Measurements from ENCODE around the gene MCHR1. TPM values are rescaled to one million over a fixed set of nuclear protein-coding genes. Genes with fewer than 3 reads are reported as not detected.
A peak's percentile ranks its signal among the peaks of the same experiment; 100 is the strongest.

The MCHR1 gene
- total RNA-seq, 1 experiment from 2014 or later = 1.0 TPM

DNA sequence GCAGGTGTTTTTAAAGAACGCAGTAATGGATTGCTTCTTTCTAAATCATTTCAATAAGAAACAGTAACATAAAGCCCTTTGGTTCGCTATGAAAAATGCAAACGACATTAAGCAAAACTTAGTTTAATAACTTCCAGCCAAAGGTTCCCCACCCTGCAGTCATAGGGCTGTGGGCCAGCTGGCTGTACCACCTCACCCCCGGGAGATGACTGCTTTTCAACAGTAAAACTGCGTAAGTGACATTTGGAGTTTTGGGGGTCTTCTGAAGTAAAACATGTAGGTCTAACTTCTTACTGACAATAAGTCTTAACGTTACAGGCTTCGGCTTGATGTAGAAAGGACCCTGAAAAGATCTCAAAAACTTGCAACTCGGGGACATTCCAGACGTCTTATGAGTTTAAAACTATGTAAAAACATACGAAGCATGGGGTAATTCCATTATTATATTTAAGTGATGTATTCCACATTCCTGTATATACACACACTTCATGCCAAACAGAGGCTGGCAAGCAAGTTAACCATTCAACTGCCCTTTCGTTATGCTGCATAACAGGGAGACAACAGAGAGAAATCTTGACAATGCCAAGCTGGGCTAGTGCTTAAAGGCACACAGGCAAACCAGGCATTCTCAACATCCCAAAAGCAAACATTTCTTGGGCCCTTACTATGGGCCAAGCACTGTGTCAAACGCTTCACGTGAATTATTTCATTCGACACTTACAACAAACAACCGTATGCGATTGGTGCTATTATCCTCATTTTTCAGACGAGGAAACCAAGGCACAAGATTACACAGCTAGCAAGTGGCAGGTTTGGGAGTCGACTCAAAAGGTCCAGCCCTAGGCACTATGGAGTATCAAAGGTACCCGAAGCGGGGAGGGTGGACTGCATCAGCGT, 44.0 kb upstream of the MCHR1 start (continued):
- no peak for TF ChIP-seq ATF3 (CRISPR knock-in tag; conservative IDR thresholded peaks at IDR 0.05)
- no peak for TF ChIP-seq TEAD1 (CRISPR knock-in tag; IDR thresholded peaks at IDR 0.05)
- TF ChIP-seq, protein P1, sequence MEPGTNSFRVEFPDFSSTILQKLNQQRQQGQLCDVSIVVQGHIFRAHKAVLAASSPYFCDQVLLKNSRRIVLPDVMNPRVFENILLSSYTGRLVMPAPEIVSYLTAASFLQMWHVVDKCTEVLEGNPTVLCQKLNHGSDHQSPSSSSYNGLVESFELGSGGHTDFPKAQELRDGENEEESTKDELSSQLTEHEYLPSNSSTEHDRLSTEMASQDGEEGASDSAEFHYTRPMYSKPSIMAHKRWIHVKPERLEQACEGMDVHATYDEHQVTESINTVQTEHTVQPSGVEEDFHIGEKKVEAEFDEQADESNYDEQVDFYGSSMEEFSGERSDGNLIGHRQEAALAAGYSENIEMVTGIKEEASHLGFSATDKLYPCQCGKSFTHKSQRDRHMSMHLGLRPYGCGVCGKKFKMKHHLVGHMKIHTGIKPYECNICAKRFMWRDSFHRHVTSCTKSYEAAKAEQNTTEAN (CRISPR knock-in tag; IDR thresholded peaks at IDR 0.05) = no peak
- TF ChIP-seq HMGA2 (CRISPR knock-in tag; IDR thresholded peaks at IDR 0.05) = no peak
- TF ChIP-seq GTF2I (CRISPR knock-in tag; conservative IDR thresholded peaks at IDR 0.05) = no peak
- no peak for TF ChIP-seq SMAD3 (CRISPR knock-in tag; IDR thresholded peaks at IDR 0.05; ENCODE audit: borderline replicate concordance)
- no peak for TF ChIP-seq CREB1 (CRISPR knock-in tag; IDR thresholded peaks at IDR 0.05)

DNA sequence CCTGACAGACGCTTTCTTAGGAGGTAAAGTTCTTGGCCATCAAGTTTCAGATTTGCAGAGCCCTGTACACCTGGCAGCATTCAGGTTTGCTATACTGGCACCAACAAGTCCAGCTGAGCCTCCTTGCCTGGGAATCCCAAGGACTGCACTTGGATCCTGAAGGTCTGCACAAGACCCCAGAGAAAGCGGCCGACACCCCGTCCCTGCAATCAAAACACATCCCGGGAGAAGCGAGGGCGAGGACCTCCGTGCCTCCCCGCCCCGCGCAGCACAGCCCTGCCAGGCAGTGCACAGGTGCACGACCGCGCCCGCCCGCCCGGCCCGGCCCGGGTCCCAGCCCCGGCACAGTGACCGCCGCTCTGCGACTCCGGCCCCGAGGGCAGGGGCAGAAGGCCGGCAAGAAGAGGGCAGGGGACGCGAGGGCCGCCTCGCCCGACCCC, 43.3 kb upstream of the MCHR1 start:
- POLR2A ChIA-PET = interaction anchor here (0.6 to 1.1 kb wide), 2 partner anchors 10 to 190 kb away, joined by 3 read pairs; no protein-coding TSS in a partner anchor
- CTCF ChIA-PET = interaction anchor here (1.2 to 2.1 kb wide), 3 partner anchors 111 to 199 kb away, joined by 3 to 12 read pairs (median 7); no protein-coding TSS in a partner anchor
- H3K4me3 Mint-ChIP-seq = peak overlapping the region; percentile 89
- peak; percentile 36 for DNase-seq (ENCODE audit: low spot score)
- ATAC-seq = peak; percentile 7
- no peaks in the 10 kb centered on the region for H3K9me3 Mint-ChIP-seq
- H3K36me3 Mint-ChIP-seq = no peaks in the 10 kb centered on the region
- peaks cover 3% of the 10 kb centered on the region for H3K27me3 Mint-ChIP-seq (ENCODE audit: low read depth)
- H3K27ac Mint-ChIP-seq = no peak overlapping the region
- peaks cover 19% of the 10 kb centered on the region for H3K4me1 Mint-ChIP-seq
- TF ChIP-seq ZNF416 (CRISPR knock-in tag; IDR thresholded peaks at IDR 0.05) (no peak), ZNF219 (CRISPR knock-in tag; IDR thresholded peaks at IDR 0.05; ENCODE audit: borderline replicate concordance) (no peak), SP1 (CRISPR knock-in tag; conservative IDR thresholded peaks at IDR 0.05) (no peak), NR2C2 (CRISPR knock-in tag; IDR thresholded peaks at IDR 0.05) (no peak), FOXP1 (CRISPR knock-in tag; IDR thresholded peaks at IDR 0.05; ENCODE audit: borderline replicate concordance) (0 out of 2 replicates have a peak, but pooled peaks have one; percentile 12), GTF2I (CRISPR knock-in tag; conservative IDR thresholded peaks at IDR 0.05) (no peak), KAT7 (CRISPR knock-in tag; IDR thresholded peaks at IDR 0.05; ENCODE audit: borderline replicate concordance) (0 out of 2 replicates have a peak, but pooled peaks have one; percentile 50), PRDM15 (CRISPR knock-in tag; IDR thresholded peaks at IDR 0.05) (no peak), ATF2 (CRISPR knock-in tag; IDR thresholded peaks at IDR 0.05; ENCODE audit: borderline replicate concordance, low read depth) (no peak), STAT6 (CRISPR knock-in tag; conservative IDR thresholded peaks at IDR 0.05; ENCODE audit: low read depth) (no peak), RELA (CRISPR knock-in tag; IDR thresholded peaks at IDR 0.05; ENCODE audit: borderline replicate concordance) (no peak), CREB1 (CRISPR knock-in tag; IDR thresholded peaks at IDR 0.05) (no peak), MAX (CRISPR knock-in tag; IDR thresholded peaks at IDR 0.05) (no peak), ELF4 (CRISPR knock-in tag; IDR thresholded peaks at IDR 0.05; ENCODE audit: low read depth) (peak; percentile 18; the same call in 1 of the 2 replicates), JUN (CRISPR knock-in tag; IDR thresholded peaks at IDR 0.05) (no peak), E2F5 (CRISPR knock-in tag; IDR thresholded peaks at IDR 0.05) (no peak)
- TF ChIP-seq, protein P1 (CRISPR knock-in tag; IDR thresholded peaks at IDR 0.05) = no peak
